GM11168 (cell line): ENCODE data around the gene PRR20B.
"Not testable (repeated sequence)": the region's sequence is repeated elsewhere in the genome, so short reads cannot be mapped to it uniquely, and the experiment has no call there.

Source experiments
- in situ Hi-C: fragments of 300-500 bp; cut with MboI; formaldehyde crosslinking; loops from one replicate; pipeline ENCODE4 v1.12.0; 2022; ENCODE audit warnings: low sequenced_read_pairs; ENCODE audit not compliant: unreplicated experiment

Gene PRR20B

GRCh38 chr13:57147188-57147587 lies at the start of gene PRR20B:
Gene PRR20B (plus strand): TSS chr13:57147488. CDS start chr13:57147875, 387 bp downstream.
- in situ Hi-C loops, result not testable (repeated sequence)

- in situ Hi-C loops, result no loop called here
These were observed 32.3 kb upstream of the PRR20B start for GRCh38 chr13:57114945-57115344.

DNA sequence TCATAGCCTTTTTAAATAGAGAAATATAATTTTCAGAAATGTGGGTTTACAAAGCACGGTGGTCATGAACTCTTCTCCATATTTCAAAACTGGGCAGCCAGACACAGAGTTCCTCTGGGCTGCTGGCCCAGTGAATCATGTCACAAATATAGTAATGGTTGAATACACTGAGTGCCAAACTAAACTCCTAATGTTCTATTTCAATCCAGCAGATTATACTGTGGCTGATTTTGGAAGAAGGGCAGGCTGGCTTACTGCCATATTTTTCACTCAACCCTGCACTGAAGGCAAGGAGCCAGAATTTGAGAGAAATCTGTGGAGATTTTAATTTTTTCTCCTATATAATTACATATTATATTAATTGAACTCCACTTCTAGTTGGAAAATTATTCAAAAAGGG lies 23.6 kb upstream of the PRR20B start:
- in situ Hi-C loops, result no loop called here

- in situ Hi-C loops, result no loop called here
These were observed 18.4 kb upstream of the PRR20B start for GRCh38 chr13:57128909-57129308.

DNA sequence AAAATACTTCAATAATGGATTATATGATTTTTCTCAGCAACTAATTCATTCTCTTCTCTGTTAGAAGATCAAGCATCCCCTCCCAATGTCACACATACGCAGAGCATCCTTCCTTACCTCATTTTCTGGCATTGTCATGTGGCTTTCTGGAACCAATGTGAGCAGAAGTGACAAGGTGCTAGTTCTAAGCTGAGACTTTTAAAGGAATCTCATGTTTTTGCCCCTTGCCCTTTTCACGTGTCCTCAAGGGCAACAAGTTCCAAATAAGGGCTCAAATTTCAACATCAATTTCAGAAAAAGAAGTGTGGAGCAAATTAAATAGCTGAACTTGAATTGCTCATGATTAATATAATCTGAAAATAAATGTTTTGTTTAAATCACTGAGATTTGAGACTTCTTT lies 11.2 kb upstream of the PRR20B start:
- in situ Hi-C loops, result no loop called here

GRCh38 chr13:57137585-57137984 lies 9.7 kb upstream of the PRR20B start:
- in situ Hi-C loops, result no loop called here

GRCh38 chr13:57138988-57139387 lies 8.3 kb upstream of the PRR20B start:
- in situ Hi-C loops, result no loop called here

GRCh38 chr13:57139781-57140180 lies 7.5 kb upstream of the PRR20B start:
- in situ Hi-C loops, result not testable (repeated sequence)

- in situ Hi-C loops, result not testable (repeated sequence)
These were observed 6.9 kb upstream of the PRR20B start, which contains the start of gene PRR20A for GRCh38 chr13:57140235-57140968. Gene PRR20A (plus strand): TSS chr13:57140918. CDS start chr13:57141305, 387 bp downstream.

- in situ Hi-C loops, result not testable (repeated sequence)
These were observed 818 bp downstream of the PRR20B start for GRCh38 chr13:57148106-57148505.

DNA sequence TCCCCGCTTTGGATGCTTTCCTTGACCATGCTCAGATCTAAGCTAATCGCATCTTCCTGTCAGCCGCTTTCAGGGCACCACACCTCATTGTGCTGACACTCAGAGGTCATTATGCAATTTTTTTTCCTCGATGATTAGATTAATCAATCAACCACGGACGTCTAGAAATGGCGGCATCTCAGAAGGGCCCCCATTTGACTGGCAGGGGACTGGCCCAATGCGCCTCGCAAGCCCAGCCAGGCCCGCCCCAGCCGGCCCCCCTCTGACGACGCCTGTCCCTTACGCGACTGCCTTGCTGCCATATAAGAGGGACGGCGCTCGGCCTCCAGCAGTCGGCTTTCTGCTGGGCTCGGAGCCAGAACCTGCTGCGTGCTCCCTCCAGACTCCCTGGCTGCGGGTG lies 6.5 kb downstream of the PRR20B start, which contains the start of gene PRR20C:
Gene PRR20C (plus strand): TSS at position 301 of the 400 bp plus-strand sequence. CDS start 387 bp downstream, outside the sequence.
- in situ Hi-C loops, result not testable (repeated sequence)

GRCh38 chr13:57160332-57160731 lies 13.0 kb downstream of the PRR20B start, which contains the start of gene PRR20D:
Gene PRR20D (plus strand): TSS chr13:57160632. CDS start chr13:57161019, 387 bp downstream.
- in situ Hi-C loops, result not testable (repeated sequence)

DNA sequence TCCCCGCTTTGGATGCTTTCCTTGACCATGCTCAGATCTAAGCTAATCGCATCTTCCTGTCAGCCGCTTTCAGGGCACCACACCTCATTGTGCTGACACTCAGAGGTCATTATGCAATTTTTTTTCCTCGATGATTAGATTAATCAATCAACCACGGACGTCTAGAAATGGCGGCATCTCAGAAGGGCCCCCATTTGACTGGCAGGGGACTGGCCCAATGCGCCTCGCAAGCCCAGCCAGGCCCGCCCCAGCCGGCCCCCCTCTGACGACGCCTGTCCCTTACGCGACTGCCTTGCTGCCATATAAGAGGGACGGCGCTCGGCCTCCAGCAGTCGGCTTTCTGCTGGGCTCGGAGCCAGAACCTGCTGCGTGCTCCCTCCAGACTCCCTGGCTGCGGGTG lies 19.6 kb downstream of the PRR20B start, which contains the start of gene PRR20E:
Gene PRR20E (plus strand): TSS at position 301 of the 400 bp plus-strand sequence. CDS start 387 bp downstream, outside the sequence.
- in situ Hi-C loops, result not testable (repeated sequence)

GRCh38 chr13:57191667-57192066 lies 44.4 kb downstream of the PRR20B start:
- in situ Hi-C loops, result no loop called here
